Stimulated activated CD4-positive, alpha-beta T cell treated with anti-CD3 and anti-CD28 coated beads, TNF-alpha, amount 100 ng/mL, for 24 hours (primary cell): Measurements from ENCODE around the gene CORO1C.
"Not testable (repeated sequence)": the region's sequence is repeated elsewhere in the genome, so short reads cannot be mapped to it uniquely, and the experiment has no call there.

Source experiments
- DNase-seq, 3 experiments: peaks; one replicate each; pipeline ENCODE4 v3.0.0-alpha.2; 2020; ENCODE audit warnings: low read depth in 3 of 3

Gene CORO1C

GRCh38 chr12:108753976-108754375, 22.7 kb upstream of the CORO1C start:
- DNase-seq: no peak

GRCh38 chr12:108752387-108752786, 21.1 kb upstream of the CORO1C start:
- no peak for DNase-seq

DNA sequence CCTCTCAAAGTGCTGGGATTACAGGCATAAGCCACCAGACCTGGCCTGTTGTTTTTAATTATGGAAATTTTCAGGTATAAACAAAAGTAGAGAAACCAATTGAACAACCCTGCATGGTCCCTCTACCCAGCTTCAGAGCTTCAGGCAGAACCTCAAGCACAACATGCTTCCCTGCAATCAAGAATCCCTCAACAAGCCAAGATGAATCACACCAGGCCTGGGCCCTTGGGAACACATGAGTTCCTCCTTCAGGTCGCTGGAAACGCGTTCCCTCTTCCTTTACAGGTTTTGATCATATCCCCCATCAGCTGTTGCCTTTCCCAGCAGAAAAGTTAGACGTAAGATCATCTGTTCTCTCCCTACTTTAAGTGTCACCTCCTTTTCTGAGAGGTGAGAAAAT, 20.5 kb upstream of the CORO1C start:
- no peak for DNase-seq

GRCh38 chr12:108751003-108751402, 19.7 kb upstream of the CORO1C start:
- not testable (repeated sequence) for DNase-seq

GRCh38 chr12:108750526-108750925, 19.2 kb upstream of the CORO1C start:
- DNase-seq: no peak

- DNase-seq: no peak
Observed at GRCh38 chr12:108747563-108747962, 16.2 kb upstream of the CORO1C start.

GRCh38 chr12:108745641-108746040, 14.3 kb upstream of the CORO1C start:
- DNase-seq: no peak

DNA sequence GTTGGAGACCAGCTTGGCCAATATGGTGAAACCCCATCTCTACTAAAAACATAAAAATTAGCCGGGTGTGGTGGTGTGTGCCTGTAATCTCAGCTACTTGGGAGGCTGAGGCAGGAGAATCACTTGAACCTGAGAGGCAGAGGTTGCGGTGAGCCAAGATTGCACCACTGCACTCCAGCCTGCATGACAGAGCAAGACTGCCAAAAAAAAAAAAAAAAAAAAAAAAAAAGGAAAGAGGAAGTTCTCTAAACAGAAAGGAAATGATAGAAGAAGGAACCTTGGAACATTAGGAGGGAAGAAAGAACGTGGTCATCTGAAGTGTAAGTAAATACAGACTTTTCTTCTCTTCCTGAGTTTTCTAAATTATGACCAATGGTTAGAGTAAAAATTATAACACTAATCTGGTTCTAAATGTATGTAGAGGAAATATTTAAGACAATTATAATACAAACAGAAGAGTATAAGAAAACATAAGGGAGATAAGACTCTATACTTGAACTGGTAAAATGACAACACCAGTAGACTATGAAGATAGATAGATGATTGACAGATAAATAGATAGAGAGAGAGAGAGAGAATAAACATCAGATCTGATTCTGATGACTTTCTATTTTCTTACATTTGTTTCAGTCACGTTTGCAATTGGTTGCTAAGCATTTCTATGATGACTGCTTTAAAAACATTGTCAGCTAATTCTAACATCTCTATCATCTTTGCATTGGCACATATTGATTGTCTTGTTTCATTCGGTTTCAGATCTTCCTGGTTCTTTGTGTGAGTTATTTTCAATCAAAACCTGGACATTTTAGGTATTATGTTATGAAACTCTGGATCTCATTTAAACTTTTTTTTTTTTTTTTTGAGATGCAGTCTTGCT, 12.9 kb upstream of the CORO1C start:
- no peak for DNase-seq

- DNase-seq: no peak
Observed at GRCh38 chr12:108738170-108738569, 6.9 kb upstream of the CORO1C start.

DNA sequence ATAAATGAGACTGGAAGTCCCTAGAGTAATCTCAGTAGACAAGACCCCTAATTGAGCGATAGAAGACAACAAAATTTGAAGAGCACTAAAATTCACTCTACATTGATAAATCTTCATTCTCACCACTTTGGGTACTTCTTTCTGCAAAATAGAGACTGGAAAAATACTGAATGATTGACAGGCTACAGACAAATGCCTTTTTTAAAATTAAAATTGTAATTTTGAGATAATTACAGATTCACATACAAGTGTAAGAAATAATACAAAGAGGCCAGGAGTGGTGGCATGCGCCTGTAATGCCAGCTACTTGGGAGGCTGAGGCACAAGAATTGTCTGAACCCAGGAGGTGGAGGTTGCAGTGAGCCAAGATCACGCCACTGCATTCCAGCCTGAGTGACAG, 4.5 kb upstream of the CORO1C start:
- DNase-seq: no peak

DNA sequence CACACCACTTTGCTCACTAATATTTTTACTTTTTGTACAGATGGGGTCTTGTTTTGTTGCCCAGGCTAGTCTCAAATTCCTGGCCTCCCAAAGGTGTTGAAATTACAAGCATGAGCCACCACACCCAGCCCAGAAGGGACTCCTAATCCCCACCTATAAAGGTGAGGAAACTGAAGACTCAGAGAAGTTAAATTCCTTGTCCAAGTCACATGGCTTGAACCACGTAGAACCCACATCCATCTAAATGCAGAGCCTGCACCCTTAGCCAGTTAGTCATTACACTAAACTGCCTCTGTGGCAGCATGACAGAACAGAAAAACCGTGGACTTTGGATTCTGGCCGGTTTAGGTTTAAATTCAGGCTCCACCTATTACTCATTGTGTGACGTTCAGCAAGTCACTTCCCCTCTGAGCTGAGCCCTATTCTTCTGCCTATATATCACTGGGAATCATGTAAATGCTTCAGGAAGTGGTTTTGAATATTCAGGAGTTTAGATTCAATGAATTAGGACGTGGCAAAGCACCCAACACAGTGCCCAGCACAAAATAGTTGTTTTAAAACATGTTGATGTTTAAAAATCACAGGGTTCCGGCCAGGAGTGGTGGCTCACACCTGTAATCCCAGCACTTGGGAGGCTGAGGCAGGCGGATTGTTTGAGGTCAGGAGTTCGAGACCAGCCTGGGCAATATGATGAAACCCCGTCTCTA, 3.0 kb upstream of the CORO1C start:
- no peak for DNase-seq

- not testable (repeated sequence) for DNase-seq
Observed at GRCh38 chr12:108733230-108733531, 1.9 kb upstream of the CORO1C start.

GRCh38 chr12:108732489-108733229, 1.3 kb upstream of the CORO1C start:
- DNase-seq: no peak

DNA sequence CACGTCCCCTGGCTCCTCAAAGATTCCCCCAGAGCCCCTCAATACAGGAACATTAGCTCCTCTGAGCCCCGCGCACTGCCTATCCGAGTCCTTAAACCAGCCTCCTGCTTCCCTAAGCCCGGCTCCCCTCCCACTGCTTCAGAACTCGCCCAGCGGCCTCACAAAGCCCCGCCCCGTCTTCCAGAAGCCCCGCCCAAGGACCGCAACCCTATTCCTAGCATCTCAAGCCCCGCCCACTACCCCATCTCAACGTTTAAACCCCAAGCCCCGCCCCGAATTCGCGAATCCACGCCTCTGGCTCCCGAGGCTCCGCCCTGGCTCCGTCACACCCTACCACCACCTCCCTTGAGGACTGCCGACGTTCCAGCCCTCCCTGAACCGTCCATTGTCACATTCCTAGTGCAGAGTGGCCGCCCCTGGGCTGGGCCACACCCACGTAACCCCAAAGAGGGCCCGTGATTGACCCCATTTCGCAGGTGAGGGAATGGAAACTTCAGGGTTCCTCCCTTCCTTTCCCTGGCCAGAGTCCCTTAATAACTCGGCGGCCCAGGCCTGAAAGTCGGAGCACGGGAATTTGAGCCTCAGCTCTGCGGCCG, 646 bp upstream of the CORO1C start:
- peak; percentile 92 to 98 (median 93) for DNase-seq

DNA sequence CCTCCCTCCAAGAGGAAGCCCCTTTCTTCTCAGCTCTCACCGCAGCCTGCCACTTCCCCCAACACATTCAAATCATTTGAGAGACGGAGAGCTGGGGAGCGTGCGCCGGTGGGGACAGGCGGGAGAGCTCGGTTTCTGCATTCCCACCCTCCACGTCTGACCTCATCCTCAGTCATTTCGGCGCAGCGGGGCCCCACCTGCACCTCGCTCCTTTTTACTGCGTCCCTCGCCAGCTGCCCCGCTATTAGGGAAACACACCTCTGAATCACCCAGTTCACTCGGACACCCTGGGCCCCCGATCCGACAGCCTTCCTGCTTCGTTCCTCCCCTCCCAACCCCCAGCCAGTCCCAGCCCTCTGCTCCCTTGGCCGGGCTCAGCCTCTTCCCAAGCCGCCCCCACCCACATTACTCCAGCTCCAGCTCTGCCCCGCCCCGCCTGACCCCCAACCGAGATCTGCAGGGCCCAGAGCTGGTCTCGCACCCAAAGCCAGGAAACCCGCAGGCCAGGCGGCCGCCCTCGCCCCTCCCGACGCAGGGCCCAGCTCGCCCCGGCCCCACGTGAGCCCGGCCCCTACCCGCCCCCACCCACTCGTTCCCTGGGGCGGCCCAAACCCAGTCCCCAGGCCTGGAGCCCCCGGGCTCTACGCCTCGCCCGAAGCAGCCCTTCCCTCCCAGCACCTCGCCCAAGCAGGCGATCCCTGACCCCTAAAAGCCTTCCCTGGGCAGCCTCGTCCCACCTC, 783 bp downstream of the CORO1C start:
- DNase-seq: peak in 1 of 3 experiments; percentile 54

DNA sequence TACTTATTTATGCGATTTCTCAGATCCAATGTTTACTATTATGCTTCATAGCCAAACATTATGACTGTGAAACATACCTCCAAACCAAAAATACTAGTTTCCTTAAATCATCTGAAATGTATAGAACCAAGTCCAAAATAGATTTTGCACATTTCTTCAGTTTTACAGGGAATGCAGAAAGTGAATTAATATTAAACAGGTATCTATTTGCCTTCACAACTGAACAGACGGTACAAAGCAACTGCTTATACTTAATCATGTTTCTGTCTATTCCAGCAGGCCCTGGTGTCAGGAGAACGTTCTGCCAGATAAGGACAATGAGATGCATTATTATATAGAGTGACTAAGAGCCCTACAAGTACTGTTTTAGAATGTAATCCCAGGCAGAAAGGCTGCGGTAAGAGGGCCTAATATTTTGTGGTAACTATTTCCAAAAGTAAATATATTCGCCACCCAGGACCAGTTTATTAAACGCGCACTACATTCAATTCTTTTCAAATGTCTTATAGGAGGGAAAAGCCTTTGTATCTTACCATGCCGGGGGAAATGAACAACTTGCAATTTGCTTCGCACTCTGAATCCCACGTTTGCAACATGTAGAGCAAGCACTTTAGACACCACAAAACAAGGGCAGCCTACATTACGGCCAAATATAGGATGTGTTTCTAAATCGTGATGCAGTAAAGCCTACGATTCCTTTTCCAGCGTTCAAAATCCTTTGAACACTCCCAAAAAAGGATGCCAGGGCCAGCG, 1.5 kb downstream of the CORO1C start:
- DNase-seq: no peak

DNA sequence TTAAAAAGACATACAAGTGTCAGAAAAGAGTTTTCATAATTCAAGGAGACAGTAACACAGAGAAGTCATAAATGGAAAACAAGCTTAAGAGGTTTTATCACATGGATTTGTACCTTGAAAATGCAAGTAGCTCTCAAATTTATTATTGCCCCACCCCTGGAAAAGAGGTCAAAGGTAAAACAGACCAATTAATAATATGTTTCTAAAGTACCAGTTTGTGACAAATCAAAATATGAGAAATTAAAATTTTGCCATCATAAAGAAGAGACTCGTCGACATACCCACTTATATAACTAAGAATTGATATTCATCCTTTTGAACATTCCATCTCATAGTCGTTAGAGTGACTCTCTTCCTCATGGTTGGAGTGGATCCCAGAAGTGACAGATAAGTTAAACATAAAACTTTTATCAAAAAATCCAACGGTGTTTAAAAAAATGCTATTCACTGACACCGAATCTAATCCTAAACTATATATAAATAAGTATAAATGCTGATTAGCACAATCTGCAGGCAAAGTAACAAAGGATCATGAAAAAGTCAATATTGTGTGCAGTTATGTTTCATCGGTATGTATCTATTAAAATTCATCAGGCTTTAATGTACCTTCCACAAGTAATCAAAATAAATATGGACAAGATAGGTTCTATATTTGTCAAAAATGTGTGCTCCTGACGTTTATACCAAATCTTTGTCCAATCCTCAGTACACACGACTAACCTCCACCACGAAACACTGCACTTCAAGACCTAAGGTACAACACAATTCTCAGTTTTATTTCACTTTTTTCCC, 2.3 kb downstream of the CORO1C start:
- DNase-seq: no peak

GRCh38 chr12:108727868-108728735, 3.2 kb downstream of the CORO1C start:
- DNase-seq: no peak

DNA sequence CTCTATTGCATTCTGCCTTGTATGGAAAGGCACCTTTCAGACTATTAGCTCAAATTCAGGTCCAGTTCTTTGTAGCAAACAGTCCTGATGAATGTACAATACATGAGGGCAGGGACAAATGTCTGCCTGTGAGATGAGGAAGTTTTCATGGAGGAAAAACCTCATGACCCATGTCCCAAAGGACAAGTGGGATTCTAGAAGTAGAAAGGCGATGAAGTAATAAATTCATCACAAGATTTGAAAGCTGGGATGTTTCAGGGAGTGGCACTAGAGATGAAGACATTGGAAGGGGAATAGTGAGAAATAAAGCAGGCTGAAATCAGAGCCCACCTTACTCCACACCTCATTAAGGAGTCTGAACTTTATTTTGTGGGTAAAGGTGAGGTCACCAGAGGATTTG, 4.2 kb downstream of the CORO1C start:
- no peak for DNase-seq
